ENCODE measurements around the gene GPR156.

GPR156 gene

DNA sequence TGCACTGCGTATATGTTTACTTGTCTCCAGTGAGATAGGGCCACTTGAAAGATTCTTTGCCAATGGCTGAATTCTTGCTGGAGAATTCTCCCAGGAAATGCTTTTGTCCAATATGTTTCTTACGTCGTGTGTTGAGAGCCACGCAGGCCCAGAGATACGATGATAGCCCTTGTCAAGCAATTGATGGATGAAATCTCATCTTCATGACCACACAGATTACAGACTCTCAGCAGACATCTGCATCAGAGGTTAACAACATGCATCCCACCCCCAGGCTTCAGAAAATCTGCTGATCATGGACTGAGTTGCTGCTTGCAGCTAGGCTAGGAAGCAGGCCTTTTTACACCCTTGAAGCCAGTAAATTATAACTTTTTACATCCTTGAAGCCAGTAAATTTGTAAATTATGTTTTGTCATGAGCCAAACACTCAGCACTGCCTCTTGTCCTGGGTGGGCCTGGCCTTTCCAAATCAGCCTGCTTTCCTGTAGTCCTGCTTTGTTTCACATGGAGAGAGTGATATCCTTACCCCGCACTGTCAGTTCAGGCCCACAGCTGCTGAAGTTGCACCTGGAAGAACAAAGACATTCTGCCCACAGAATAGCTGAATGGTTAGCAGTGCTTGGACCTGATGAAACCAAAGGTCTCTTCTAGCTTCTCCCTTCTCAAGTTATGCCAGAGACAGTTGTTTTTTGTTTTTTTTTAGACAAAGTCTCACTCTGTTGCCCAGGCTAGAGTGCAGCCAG lies 84.4 kb downstream of the GPR156 start:
- TF ChIP-seq, protein P1, sequence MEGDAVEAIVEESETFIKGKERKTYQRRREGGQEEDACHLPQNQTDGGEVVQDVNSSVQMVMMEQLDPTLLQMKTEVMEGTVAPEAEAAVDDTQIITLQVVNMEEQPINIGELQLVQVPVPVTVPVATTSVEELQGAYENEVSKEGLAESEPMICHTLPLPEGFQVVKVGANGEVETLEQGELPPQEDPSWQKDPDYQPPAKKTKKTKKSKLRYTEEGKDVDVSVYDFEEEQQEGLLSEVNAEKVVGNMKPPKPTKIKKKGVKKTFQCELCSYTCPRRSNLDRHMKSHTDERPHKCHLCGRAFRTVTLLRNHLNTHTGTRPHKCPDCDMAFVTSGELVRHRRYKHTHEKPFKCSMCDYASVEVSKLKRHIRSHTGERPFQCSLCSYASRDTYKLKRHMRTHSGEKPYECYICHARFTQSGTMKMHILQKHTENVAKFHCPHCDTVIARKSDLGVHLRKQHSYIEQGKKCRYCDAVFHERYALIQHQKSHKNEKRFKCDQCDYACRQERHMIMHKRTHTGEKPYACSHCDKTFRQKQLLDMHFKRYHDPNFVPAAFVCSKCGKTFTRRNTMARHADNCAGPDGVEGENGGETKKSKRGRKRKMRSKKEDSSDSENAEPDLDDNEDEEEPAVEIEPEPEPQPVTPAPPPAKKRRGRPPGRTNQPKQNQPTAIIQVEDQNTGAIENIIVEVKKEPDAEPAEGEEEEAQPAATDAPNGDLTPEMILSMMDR (conservative IDR thresholded peaks at IDR 0.05; ENCODE audit: low read depth, low read length), result no peak
- H3K4me3 ChIP-seq (ENCODE audit: low read depth, low read length), result no peak overlapping the region

GRCh38 chr3:120198305-120198878 lies 86.6 kb downstream of the GPR156 start:
- H3K4me3 ChIP-seq (ENCODE audit: low read depth, low read length), result no peak overlapping the region
- DNase-seq (ENCODE audit: low read depth), result peak; percentile 73
- TF ChIP-seq, protein P1 (conservative IDR thresholded peaks at IDR 0.05; ENCODE audit: low read depth, low read length), result peak; percentile 50

More for the DNA sequence above, 84.4 kb downstream of the GPR156 start:
- no peak for DNase-seq (ENCODE audit: low read depth)

DNA sequence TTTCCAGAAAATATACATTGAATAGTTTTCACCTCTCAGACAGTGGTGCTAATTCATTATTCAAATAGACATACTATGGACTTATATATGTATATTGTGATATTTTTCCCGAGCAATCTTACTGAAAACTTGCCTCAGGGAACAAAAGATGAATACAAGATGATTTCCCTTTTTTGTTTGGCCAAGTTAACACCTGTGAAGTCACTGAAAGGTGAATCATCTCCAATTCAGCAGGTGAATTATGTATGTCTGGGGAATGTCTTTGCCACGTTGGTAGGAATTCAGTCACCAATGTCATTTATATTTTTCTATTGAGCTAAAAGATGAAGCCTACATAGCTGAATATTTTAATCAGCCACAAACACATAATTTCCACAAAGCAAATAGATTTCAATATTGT lies 88.2 kb downstream of the GPR156 start:
- no peak overlapping the region for H3K4me3 ChIP-seq (ENCODE audit: low read depth, low read length)
- TF ChIP-seq, protein P1 (conservative IDR thresholded peaks at IDR 0.05; ENCODE audit: low read depth, low read length), result no peak
- DNase-seq (ENCODE audit: low read depth), result no peak

- DNase-seq (ENCODE audit: low read depth), result no peak
- TF ChIP-seq, protein P1 (conservative IDR thresholded peaks at IDR 0.05; ENCODE audit: low read depth, low read length), result no peak
- no peak overlapping the region for H3K4me3 ChIP-seq (ENCODE audit: low read depth, low read length)
These were observed 88.7 kb downstream of the GPR156 start for GRCh38 chr3:120196333-120196732.

GRCh38 chr3:120193554-120193953 lies 91.5 kb downstream of the GPR156 start:
- H3K4me3 ChIP-seq (ENCODE audit: low read depth, low read length), result no peak overlapping the region
- TF ChIP-seq, protein P1 (conservative IDR thresholded peaks at IDR 0.05; ENCODE audit: low read depth, low read length), result no peak
- no peak for DNase-seq (ENCODE audit: low read depth)

DNA sequence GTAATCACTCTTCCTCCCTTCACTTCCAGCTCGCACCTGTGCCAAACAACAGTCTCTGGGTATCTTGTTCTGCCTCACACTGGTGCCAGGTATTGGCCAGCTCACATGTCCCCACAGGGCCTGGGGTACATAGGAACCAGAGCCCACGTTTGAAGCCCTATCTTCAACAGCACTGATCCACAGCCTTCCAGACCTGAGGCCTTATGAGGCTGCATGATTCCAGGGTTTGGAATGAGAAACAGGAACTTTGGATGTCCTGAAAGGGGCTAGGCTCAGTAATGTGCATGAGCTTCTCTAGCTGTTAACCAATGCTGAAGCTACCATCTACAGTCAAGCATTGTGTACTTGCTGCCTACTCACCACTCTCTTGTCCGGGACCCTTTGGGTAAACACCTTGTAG lies 92.4 kb downstream of the GPR156 start:
- TF ChIP-seq, protein P1 (conservative IDR thresholded peaks at IDR 0.05; ENCODE audit: low read depth, low read length), result no peak
- DNase-seq (ENCODE audit: low read depth), result no peak

DNA sequence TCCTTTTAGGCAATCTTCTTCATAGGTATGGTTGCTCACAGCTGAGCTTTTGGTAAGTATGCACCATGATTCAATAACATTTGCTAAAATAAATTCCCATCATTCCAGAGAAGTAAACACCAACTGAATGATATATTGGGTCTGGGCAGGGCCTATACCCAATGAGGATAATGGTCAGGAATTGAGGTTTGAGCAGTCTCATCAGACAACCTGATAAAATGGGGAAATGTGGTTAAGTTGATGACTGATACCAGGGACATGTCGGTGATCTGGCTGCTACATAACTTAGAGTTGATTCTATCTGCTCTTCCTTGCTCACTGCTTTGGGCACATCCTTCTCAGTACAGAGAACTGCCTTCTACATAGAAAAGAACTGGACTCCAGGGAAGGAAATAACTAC lies 92.9 kb downstream of the GPR156 start:
- H3K4me3 ChIP-seq (ENCODE audit: low read depth, low read length), result no peak overlapping the region
- TF ChIP-seq, protein P1 (conservative IDR thresholded peaks at IDR 0.05; ENCODE audit: low read depth, low read length), result no peak
- no peak for DNase-seq (ENCODE audit: low read depth)

More for the DNA sequence above, 92.4 kb downstream of the GPR156 start:
- H3K4me3 ChIP-seq (ENCODE audit: low read depth, low read length), result no peak overlapping the region
